GM23338 (cell line): ENCODE measurements around the gene LMBR1L. TPM values are rescaled to one million over a fixed set of nuclear protein-coding genes. Genes with fewer than 3 reads are reported as not detected.

Experiments used
- ATAC-seq: fragments of 200-7000 bp; cut with Tn5 transposase; 3 replicates; pipeline ENCODE4 v1.9.1; 2020
- DNase-seq: peaks from one replicate; pipeline ENCODE4 v3.0.0-alpha.2; 2015; ENCODE audit warnings: low spot score
- H2AFZ ChIP-seq: fragments of 200-600 bp; sonication (generic); 2 replicates; pipeline ENCODE4 v1.8.0; 2016; ENCODE audit warnings: antibody characterized with exemption, mild to moderate bottlenecking, moderate library complexity
- H3F3A ChIP-seq: fragments of 200-600 bp; sonication (generic); replicated peaks from 2 replicates; pipeline ENCODE4 v1.8.0; 2017; ENCODE audit warnings: antibody characterized with exemption, mixed run types, low read depth
- H3K27ac ChIP-seq: fragments of 200-600 bp; sonication (generic); 2 replicates; pipeline ENCODE4 v1.6.1; 2016; ENCODE audit warnings: low read depth
- H3K27me3 ChIP-seq: fragments of 200-600 bp; sonication (generic); 2 replicates; pipeline ENCODE4 v1.8.0; 2016; ENCODE audit warnings: mild to moderate bottlenecking, mixed run types, moderate library complexity; ENCODE audit not compliant: insufficient read depth
- H3K36me3 ChIP-seq: fragments of 200-600 bp; sonication (generic); 2 replicates; pipeline ENCODE4 v1.8.0; 2016; ENCODE audit warnings: mild to moderate bottlenecking; ENCODE audit not compliant: insufficient read depth
- H3K4me1 ChIP-seq: fragments of 200-600 bp; sonication (generic); 2 replicates; pipeline ENCODE4 v1.8.0; 2016; ENCODE audit warnings: mild to moderate bottlenecking, moderate library complexity; ENCODE audit not compliant: insufficient read depth
- H3K4me2 ChIP-seq: fragments of 200-600 bp; sonication (generic); 2 replicates; pipeline ENCODE4 v1.7.1; 2017; ENCODE audit warnings: mixed run types
- H3K4me3 ChIP-seq: fragments of 200-600 bp; sonication (generic); 2 replicates; pipeline ENCODE4 v1.6.1; 2016; ENCODE audit warnings: mixed run types
- H3K79me2 ChIP-seq: fragments of 200-600 bp; sonication (generic); replicated peaks from 2 replicates; pipeline ENCODE4 v1.8.0; 2017; ENCODE audit warnings: mild to moderate bottlenecking; ENCODE audit not compliant: insufficient read depth
- H3K9me2 ChIP-seq: fragments of 200-600 bp; sonication (generic); 2 replicates; pipeline ENCODE4 v1.8.0; 2017; ENCODE audit not compliant: insufficient read depth
- H4K20me1 ChIP-seq: fragments of 200-600 bp; sonication (generic); replicated peaks from 2 replicates; pipeline ENCODE4 v1.8.0; 2017; ENCODE audit warnings: mild to moderate bottlenecking; ENCODE audit not compliant: insufficient read depth
- H3K27ac Mint-ChIP-seq: 2 replicates; pipeline ENCODE4 v1.8.0; 2020; ENCODE audit warnings: inconsistent platforms, mild to moderate bottlenecking, moderate library complexity, mixed read lengths
- H3K27me3 Mint-ChIP-seq: 3 replicates; pipeline ENCODE4 v1.8.0; 2022; ENCODE audit warnings: low read depth, mild to moderate bottlenecking, moderate library complexity, mixed read lengths, inconsistent platforms; ENCODE audit not compliant: insufficient read depth, poor library complexity
- H3K36me3 Mint-ChIP-seq: 3 replicates; pipeline ENCODE4 v1.8.0; 2021; ENCODE audit warnings: low read depth, mild to moderate bottlenecking, inconsistent platforms, moderate library complexity, mixed read lengths
- H3K4me1 Mint-ChIP-seq: 3 replicates; pipeline ENCODE4 v1.8.0; 2020; ENCODE audit warnings: mild to moderate bottlenecking, inconsistent platforms, mixed read lengths
- H3K4me3 Mint-ChIP-seq: 3 replicates; pipeline ENCODE4 v1.8.0; 2021; ENCODE audit warnings: moderate library complexity, mild to moderate bottlenecking, inconsistent platforms, mixed read lengths
- H3K9me3 Mint-ChIP-seq: 3 replicates; pipeline ENCODE4 v1.8.0; 2020; ENCODE audit warnings: moderate library complexity, mild to moderate bottlenecking, inconsistent platforms, mixed read lengths
- CREB1 ChIP-seq: fragments of 250-450 bp; sonication (Bioruptor Pico); IDR thresholded peaks from 2 replicates; pipeline ENCODE4 v1.5.0; 2020; ENCODE audit warnings: low read depth, mild to moderate bottlenecking, moderate library complexity
- CTCF ChIP-seq, 2 experiments: fragments of 200-600 bp in 1 of 2; sonication (generic) in 1 of 2; conservative IDR thresholded peaks; 2 replicates each; pipeline versions ENCODE4 v1.5.1 to v1.6.1; 2016 to 2017; ENCODE audit warnings: antibody characterized with exemption in 2 of 2, low read depth in 2 of 2, mild to moderate bottlenecking in 2 of 2, moderate library complexity in 1 of 2
- ETS1 ChIP-seq: IDR thresholded peaks from 2 replicates; pipeline ENCODE4 v1.6.1; 2016; ENCODE audit warnings: antibody characterized with exemption
- EZH2 ChIP-seq: fragments of 200-600 bp; sonication (generic); IDR thresholded peaks from one replicate; pipeline ENCODE4 v1.8.0; 2017; ENCODE audit warnings: antibody characterized with exemption, mild to moderate bottlenecking, low read depth; ENCODE audit not compliant: unreplicated experiment
- EZH2phosphoT487 ChIP-seq: fragments of 200-600 bp; sonication (generic); IDR thresholded peaks from one replicate; pipeline ENCODE4 v1.8.1; 2018; ENCODE audit warnings: antibody characterized with exemption; ENCODE audit not compliant: unreplicated experiment
- JUNB ChIP-seq: IDR thresholded peaks from one replicate; pipeline ENCODE4 v1.6.1; 2016; ENCODE audit warnings: antibody characterized with exemption; ENCODE audit not compliant: unreplicated experiment
- NANOG ChIP-seq: IDR thresholded peaks from 2 replicates; pipeline ENCODE4 v1.6.1; 2016; ENCODE audit warnings: antibody characterized with exemption, borderline replicate concordance
- POLR2AphosphoS5 ChIP-seq: IDR thresholded peaks from 2 replicates; pipeline ENCODE4 v1.6.1; 2016; ENCODE audit warnings: antibody characterized with exemption, low read depth
- REST ChIP-seq: IDR thresholded peaks from one replicate; pipeline ENCODE4 v1.6.1; 2018; ENCODE audit warnings: antibody characterized with exemption; ENCODE audit not compliant: unreplicated experiment
- STAT1 ChIP-seq: IDR thresholded peaks from one replicate; pipeline ENCODE4 v1.6.1; 2016; ENCODE audit warnings: antibody characterized with exemption; ENCODE audit not compliant: unreplicated experiment
- ZNF114 ChIP-seq: fragments of 250-450 bp; sonication (Bioruptor Pico); IDR thresholded peaks from 2 replicates; pipeline ENCODE4 v1.5.0; 2020; ENCODE audit warnings: mild to moderate bottlenecking, moderate library complexity
- ZNF331 ChIP-seq: fragments of 250-450 bp; sonication (Bioruptor Pico); IDR thresholded peaks from 2 replicates; pipeline ENCODE4 v1.5.0; 2020; ENCODE audit warnings: low read depth, mild to moderate bottlenecking, moderate library complexity
- ZNF462 ChIP-seq: fragments of 250-450 bp; sonication (Bioruptor Pico); IDR thresholded peaks from 2 replicates; pipeline ENCODE4 v1.5.0; 2020; ENCODE audit warnings: mild to moderate bottlenecking, moderate library complexity
- polyA plus RNA-seq: library from polyadenylated mRNA; unstranded; fragments of >200 nt; fragmentation: Nextera tagmentation; extraction: Ambion mirVana; gene quantifications from 2 replicates; pipeline ENCODE4 v1.2.1, GENCODE V29; 2016
- total RNA-seq: library from RNA; depleted of rRNA; stranded (reverse); fragments of >200 nt; shearing (Covaris generic); gene quantifications from 2 replicates; pipeline ENCODE4 v1.2.3, GENCODE V29; 2014

Gene LMBR1L
- total and polyA plus RNA-seq, 2 experiments from 2014 or later, result 19.8 to 57.0 TPM

- Histone ChIP-seq H3K4me1 (peaks cover 29% of the 10 kb centered on the region), H3F3A (no peaks in the 10 kb centered on the region), H3K9me2 (no peaks in the 10 kb centered on the region), H3K27me3 (no peaks in the 10 kb centered on the region), H3K27ac (peak overlapping the region; percentile 99), H3K4me3 (peak overlapping the region; percentile 99), H3K4me2 (peak overlapping the region; percentile 98), H4K20me1 (peaks cover 46% of the 10 kb centered on the region), H3K36me3 (peaks cover 6% of the 10 kb centered on the region; the same call in 1 of the 2 replicates), H3K79me2 (peaks cover 56% of the 10 kb centered on the region), H2AFZ (no peak overlapping the region)
- TF ChIP-seq NANOG (no peak), EZH2phosphoT487 (no peak), EZH2 (no peak), ZNF462 (no peak), CTCF (conservative IDR thresholded peaks at IDR 0.05; ENCODE audit: low read depth in 2 of 2) (no peak), POLR2AphosphoS5 (no peak), ETS1 (no peak), CREB1 (CRISPR knock-in tag) (no peak), REST (no peak), STAT1 (no peak), JUNB (no peak), ZNF114 (CRISPR knock-in tag) (no peak), ZNF331 (CRISPR knock-in tag) (no peak)
- Mint-ChIP-seq H3K27me3 (peaks cover 24% of the 10 kb centered on the region), H3K36me3 (peaks cover 14% of the 10 kb centered on the region), H3K9me3 (no peaks in the 10 kb centered on the region), H3K4me3 (peak overlapping the region; percentile 97), H3K27ac (peak overlapping the region; percentile 95), H3K4me1 (peaks cover 52% of the 10 kb centered on the region)
- peak; percentile 70 for DNase-seq
- peak; percentile 20 for ATAC-seq
These were observed 51.1 kb downstream of the LMBR1L start for GRCh38 chr12:49059299-49060171.
